ENCODE data around the gene ANO3. TPM values are rescaled to one million over a fixed set of nuclear protein-coding genes. Genes with fewer than 3 reads are reported as not detected.
A peak's percentile ranks its signal among the peaks of the same experiment; 100 is the strongest.

The ANO3 gene
- total and polyA plus RNA-seq, 2 of the 8 experiments (the other 6 are each of a cell fraction or from before 2014, with no cell fraction given): not detected

GRCh38 chr11:26331911-26332571, at the start of gene ANO3 (continued):
- TF ChIP-seq RNF2 (IDR thresholded peaks at IDR 0.05; ENCODE audit: borderline replicate concordance, low read depth, low read length, missing control alignments, poor library complexity, severe bottlenecking) (no peak), EZH2 (IDR thresholded peaks at IDR 0.05; ENCODE audit: low read depth, low read length, severe bottlenecking) (no peak), NRF1 (IDR thresholded peaks at IDR 0.05; ENCODE audit: low read depth, low read length) (no peak), TAF1 (IDR thresholded peaks at IDR 0.05; ENCODE audit: low read depth, low read length) (0 out of 2 replicates have a peak, but pooled peaks have one; percentile 49), PHF8 (conservative IDR thresholded peaks at IDR 0.05; ENCODE audit: low read depth, low read length) (no peak)
- TF ChIP-seq, protein P1, sequence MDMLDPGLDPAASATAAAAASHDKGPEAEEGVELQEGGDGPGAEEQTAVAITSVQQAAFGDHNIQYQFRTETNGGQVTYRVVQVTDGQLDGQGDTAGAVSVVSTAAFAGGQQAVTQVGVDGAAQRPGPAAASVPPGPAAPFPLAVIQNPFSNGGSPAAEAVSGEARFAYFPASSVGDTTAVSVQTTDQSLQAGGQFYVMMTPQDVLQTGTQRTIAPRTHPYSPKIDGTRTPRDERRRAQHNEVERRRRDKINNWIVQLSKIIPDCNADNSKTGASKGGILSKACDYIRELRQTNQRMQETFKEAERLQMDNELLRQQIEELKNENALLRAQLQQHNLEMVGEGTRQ (IDR thresholded peaks at IDR 0.05; ENCODE audit: low read length): no peak
